Activated CD4-positive, alpha-beta T cell treated with anti-CD3 and anti-CD28 coated beads for 24 hours (primary cell): ENCODE measurements around the gene STK16.
A peak's percentile ranks its signal among the peaks of the same experiment; 100 is the strongest.
"Not testable (repeated sequence)": the region's sequence is repeated elsewhere in the genome, so short reads cannot be mapped to it uniquely, and the experiment has no call there.

Experiments
- DNase-seq, 2 donors: peaks; one replicate each; pipeline ENCODE4 v3.0.0-alpha.2; 2020; ENCODE audit warnings: low read depth in 2 of 2

STK16 gene, protein sequence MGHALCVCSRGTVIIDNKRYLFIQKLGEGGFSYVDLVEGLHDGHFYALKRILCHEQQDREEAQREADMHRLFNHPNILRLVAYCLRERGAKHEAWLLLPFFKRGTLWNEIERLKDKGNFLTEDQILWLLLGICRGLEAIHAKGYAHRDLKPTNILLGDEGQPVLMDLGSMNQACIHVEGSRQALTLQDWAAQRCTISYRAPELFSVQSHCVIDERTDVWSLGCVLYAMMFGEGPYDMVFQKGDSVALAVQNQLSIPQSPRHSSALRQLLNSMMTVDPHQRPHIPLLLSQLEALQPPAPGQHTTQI

DNA sequence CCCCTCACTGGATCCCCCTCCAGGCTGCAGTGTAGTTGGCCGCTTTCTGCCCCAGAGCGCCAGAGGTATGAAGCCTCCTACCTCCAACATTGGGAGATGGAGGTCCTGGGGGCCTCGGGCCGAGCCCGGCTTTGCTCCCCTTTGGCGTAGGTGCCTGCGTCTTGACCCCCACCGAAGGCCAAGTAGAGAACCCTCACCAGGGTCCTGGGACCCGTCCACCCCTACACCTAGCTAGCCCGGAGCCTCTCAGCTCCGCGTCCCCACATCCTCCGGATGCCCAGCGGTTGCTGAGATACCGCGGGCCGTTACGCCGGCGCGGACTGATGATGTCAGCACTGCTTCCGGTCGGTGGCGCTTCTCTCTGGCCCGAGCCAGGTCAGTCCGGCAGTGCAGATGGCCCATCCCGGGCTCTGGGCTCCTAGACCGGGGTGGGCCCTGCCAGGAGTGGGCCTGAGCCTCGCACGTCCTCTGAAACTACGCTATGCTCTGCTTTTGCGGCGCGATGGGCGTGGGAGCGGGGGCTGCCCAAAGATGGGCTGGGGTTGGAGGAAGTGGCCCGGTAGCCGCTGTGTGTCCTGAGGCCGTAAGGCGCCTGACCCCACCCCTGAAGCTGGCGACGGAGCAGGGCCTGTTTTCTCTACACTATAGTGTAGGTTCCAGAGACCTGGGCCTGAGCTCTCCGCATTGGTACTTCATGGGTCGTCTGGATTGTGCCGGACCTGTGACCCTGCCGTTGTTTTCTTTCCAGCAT, at the start of gene STK16, which contains the start of gene GLB1L:
Gene STK16 (plus strand): TSS at position 332 of the 751 bp plus-strand sequence. CDS start 521 bp downstream, outside the sequence.
Gene GLB1L (minus strand): TSS at position 297 of the 751 bp plus-strand sequence. CDS start 1,871 bp downstream, outside the sequence.
- DNase-seq, result peak; percentile 77 to 87

GRCh38 chr2:219197388-219197787, 47.9 kb upstream of the STK16 start:
- no peak for DNase-seq

- no peak for DNase-seq
Observed at GRCh38 chr2:219198974-219199373, 46.3 kb upstream of the STK16 start.

GRCh38 chr2:219199470-219200211, 45.6 kb upstream of the STK16 start:
- no peak for DNase-seq

DNA sequence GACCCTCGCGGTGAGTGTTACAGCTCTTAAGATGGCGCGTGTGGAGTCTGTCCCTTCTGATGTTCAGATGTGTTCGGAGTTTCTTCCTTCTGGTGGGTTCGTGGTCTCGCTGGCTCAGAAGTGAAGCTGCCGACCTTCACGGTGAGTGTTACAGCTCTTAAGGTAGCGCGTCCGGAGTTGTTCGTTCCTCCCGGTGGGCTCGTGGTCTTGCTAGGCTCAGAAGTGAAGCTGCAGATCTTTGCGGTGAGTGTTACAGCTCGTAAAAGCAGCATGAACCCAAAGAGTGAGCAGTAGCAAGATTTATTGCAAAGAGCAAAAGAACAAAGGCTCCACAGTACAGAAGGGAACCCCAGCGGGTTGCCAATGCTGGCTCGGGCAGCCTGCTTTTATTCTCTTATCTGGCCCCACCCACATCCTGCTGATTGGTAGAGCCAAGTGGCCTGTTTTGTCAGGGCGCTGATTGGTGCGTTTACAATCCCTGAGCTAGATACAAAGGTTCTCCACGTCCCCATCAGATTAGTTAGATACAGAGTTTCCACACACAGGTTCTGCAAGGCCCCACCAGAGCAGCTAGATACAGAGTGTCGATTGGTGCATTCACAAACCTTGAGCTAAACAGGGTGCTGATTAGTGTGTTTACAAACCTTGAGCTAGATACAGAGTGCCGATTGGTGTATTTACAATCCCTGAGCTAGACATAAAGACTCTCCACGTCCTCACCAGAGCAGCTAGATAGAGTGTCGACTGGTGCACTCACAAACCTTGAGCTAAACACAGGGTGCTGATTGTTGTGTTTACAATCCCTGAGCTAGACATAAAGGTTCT, 44.6 kb upstream of the STK16 start:
- DNase-seq, result not testable (repeated sequence)

DNA sequence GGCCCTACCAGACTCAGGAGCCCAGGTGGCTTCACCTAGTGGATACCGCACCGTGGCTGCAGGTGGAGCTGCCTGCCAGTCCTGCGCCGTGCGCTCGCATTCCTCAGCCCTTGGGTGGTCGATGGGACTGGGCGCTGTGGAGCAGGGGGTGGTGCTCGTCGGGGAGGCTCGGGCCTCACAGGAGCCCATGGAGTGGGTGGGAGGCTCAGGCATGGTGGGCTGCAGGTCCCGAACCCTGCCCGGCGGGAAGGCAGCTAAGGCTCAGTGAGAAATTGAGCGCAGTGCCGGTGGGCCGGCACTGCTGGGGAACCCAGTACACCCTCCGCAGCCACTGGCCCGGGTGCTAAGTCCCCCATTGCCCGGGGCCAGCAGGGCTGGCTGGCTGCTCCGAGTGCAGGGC, 43.9 kb upstream of the STK16 start:
- DNase-seq, result not testable (repeated sequence)

DNA sequence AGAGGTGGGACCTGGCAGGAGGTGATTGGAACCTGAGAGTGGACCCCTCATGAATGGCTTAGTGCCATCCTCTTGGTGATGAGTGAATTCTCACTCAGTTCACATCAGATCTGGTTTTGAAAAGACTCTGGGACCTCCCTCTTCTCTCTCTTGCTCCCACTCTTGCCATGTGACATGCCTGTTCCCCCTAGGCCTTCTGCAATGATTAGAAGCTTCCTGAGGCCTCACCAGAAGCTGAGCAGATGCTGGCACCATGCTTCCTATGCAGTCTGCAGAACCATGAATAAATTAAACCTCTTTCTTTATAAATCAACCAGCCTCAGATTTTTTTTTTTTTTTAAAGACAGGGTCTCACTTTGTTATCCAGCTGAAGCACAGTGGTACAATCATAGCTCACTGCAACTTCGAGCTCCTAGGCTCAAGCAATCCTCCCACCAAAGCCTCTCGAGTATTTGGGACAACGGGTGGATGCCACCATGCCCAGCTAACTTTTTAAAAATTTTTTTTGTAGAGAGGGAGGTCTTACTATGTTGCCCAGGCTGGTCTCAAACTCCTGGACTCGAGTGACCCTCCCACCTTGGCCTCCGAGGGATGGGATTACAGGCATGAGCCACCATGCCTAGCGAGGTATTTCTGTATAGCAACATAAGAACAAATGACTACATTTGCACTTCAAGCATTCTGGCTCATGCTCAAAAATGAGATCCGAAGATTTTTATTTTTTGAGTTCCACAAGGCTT, 40.7 kb upstream of the STK16 start:
- DNase-seq, result no peak

- DNase-seq, result no peak
Observed at GRCh38 chr2:219205165-219205538, 40.1 kb upstream of the STK16 start.

DNA sequence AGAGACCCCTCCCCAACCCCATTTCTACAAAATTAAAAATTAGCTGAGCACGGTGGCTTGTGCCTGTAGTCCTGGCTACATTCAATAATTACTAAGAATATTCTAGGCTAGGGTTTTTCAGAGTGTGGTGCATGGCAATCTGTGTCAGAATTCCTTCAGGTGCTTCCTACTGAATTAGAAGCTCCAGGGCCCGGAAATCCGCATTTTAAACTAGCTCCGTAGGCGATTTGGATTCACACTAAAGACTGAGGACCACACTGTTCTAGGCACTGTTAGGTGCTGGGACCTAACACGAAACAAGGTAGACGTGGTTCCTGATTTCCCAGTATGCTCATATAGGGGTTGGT, 39.3 kb upstream of the STK16 start:
- DNase-seq, result no peak

GRCh38 chr2:219206328-219207133, 38.7 kb upstream of the STK16 start, which contains the start of gene ZFAND2B:
Gene ZFAND2B (plus strand): TSS chr2:219206782. CDS start chr2:219206988, 206 bp downstream.
- DNase-seq, result peak; percentile 91 to 93

- no peak for DNase-seq
Observed at GRCh38 chr2:219207134-219207883, 38.0 kb upstream of the STK16 start.

- DNase-seq, result no peak
Observed at GRCh38 chr2:219207884-219208740, 37.2 kb upstream of the STK16 start.

DNA sequence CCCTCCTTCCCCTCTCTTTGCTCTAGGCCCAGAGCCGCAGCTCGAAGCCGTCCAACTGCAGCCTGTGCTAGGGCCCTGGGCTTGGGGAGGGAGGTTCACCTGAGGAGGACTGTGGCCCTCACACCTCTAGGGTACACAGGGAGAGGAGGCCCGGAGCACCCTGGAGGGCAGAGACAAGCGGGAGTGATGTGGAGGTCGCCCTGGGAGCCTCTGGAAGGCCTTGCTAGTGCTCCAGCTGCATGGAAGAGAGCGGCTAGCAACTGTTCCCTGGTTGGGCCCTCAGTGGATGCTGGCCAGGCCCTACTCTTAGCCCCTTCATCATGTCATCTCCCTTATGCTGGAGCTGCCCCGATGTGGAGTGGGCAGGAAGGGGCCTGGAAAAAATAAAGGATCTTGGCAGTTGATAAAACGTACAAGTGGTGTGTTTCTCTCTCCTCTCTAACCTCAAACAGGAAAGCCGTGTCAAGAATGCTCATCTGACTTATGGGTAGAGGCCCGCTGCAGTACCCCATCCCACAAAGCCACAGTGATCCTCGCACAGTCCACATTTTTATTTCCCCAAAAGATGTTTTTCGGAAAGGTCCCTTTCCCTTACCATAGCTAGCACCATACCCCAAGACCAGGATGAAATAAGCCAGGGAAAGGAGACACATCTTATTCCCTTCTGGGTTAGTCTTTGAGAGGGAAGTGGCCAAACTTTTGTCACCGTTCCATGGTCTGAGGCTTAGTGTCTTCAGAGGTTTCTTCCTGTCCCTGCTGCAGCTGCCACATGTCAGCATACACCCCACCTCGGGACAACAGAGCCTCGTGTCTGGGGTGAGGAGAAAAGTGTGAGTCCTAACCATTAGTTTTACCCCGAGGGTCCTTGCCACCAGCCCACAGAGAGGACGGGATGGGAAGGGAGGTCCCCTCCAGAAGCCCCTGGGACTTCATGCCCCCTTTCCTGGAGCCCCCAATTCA, 35.8 kb upstream of the STK16 start:
- no peak for DNase-seq

- DNase-seq, result no peak
Observed at GRCh38 chr2:219210196-219210885, 34.9 kb upstream of the STK16 start.

DNA sequence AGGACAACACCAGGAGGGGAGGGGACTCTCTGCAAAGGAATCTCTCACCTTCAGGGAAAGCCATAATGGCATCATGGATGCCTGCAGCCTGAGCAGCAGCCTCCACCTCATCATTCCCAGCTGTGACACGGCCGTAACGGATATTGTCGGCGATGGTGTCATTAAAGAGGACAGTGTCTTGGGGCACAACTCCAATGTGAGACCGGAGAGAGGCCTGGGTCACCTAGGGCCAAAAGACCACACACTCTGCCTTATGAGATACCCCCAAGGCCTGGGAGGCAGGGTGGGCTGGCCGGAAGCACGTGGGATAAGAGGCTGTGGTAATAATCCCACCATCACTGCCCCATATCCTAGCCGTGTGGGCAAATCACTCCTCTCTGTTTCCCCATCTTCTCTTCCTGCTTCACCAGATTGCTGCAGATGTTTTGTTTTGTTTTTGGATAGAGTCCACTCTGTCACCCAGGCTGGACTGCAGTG, 34.4 kb upstream of the STK16 start:
- no peak for DNase-seq

- DNase-seq, result no peak
Observed at GRCh38 chr2:219213026-219213415, 32.3 kb upstream of the STK16 start.
